Hepatic stellate cell (primary cell): ENCODE measurements around the gene AZU1.
A peak's percentile ranks its signal among the peaks of the same experiment; 100 is the strongest.

Experiments used
- DNase-seq: peaks from one replicate; pipeline ENCODE4 v3.0.0; 2011; ENCODE audit warnings: low spot score

AZU1 gene

DNA sequence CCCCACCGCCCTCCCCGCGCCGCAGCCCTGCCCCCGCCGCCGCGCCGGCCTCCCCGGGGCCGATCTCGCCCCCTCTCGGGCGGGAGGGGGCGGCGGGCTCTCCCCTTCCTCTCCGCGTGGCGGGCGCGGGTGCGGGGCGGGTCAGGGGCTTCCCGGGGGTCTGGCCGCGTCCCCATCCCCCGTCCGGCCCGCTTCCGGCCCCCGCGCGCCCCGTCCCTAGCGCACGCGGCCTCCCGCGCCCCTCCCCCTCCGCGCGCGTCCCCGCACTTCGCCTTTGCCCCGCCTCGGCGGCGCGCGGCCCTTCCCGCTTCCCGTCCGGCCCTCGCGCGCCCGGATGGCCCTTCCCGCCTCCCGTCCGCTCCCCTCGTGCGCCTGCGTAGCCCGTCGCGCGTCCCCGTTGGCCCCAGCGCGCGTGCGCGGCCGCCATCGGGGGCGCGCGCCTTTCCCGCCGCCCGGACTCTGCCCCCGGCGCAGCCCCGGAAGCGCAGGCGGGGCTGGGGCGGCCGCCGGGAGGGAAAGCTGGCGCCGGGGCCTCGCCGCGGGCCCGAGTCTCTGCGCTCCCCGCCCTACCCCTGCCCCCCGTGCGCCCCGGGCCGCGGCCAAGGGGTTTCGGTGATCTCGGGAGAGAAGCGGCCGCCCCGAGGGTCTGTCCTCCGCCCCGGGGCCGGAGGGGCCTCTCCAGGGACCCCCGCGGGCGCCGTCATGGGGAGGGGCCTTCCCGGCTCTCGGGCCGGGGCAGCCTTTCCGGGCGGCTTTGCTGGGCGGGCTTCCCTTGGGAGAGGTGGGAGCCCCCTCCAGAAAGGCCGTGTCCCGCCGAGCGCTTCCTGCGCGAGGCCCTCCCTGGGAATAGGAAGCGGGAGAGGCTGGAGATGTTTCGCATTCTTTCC is 29.9 kb upstream of the AZU1 start:
- peak; percentile 98 for DNase-seq

- no peak for DNase-seq
Measured at GRCh38 chr19:798415-799075, 29.1 kb upstream of the AZU1 start.

GRCh38 chr19:799076-799881 is 28.4 kb upstream of the AZU1 start:
- DNase-seq: no peak

- no peak for DNase-seq
Measured at GRCh38 chr19:800360-801029, 27.1 kb upstream of the AZU1 start.

GRCh38 chr19:801030-801860 is 26.4 kb upstream of the AZU1 start:
- no peak for DNase-seq

DNA sequence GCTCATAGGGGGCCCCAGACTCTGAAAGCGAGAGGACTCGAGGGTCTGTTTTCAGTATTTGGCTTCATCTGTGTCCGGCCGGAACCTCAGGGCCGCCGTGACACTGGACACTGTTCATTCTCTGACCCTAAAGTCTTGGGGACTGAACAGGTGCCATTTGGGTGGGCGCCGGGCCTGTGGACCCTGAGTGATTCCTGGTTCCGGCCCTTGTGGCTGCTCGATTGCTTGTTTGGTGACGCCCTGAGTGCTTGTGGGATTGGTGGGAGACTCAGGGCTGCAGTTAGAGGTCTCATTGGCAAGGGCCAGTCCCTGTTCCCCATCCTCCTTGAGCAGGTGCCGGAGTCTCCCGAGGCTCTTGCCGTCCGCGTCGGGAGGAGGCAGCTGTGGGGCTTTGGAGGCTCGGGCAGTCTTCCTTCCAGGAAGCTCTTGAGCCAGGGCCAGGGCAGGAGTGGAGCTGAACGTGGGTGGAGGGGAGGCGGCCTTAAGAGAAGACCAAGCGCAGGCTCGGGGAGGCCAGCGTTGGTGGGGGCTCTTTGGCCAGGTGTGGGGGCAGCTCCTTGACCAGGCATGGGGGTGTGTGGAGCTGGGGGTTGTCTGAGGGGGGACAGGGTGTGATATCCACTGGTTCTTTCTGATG is 25.7 kb upstream of the AZU1 start:
- no peak for DNase-seq

DNA sequence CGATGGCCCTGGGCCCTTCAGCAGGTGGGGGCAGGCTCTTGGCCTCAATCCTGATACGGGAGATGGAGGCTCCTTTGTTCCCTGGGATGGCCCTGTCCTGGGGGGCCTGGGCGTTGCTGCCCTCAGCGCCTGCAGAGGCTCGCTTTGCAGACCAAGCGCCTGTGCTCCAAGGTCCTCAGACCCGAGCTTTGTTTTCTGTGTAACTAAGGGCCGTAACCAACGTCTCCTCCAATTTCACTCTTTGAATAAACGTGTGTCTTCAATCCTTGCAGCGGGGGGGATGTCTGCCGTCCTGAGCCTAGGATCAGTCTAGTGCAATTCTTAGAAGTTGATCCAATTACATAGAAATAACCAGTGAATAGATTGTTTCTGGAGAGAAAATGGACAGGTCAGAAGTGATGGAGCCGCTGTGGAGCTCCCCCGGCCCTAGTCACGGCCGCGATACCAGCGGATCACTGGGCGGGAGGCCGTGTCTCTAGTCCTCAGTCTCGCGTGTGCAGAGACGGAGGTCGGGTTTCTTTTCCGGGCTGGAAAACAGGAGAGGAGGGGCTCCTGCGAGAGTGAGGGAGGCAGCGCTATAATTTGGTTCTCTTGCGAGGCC is 25.0 kb upstream of the AZU1 start:
- DNase-seq: no peak

- no peak for DNase-seq
Measured at GRCh38 chr19:803099-803561, 24.5 kb upstream of the AZU1 start.

- no peak for DNase-seq
Measured at GRCh38 chr19:803686-804418, 23.8 kb upstream of the AZU1 start.

GRCh38 chr19:804419-805165 is 23.0 kb upstream of the AZU1 start:
- DNase-seq: no peak

GRCh38 chr19:805166-805551 is 22.5 kb upstream of the AZU1 start:
- DNase-seq: no peak

DNA sequence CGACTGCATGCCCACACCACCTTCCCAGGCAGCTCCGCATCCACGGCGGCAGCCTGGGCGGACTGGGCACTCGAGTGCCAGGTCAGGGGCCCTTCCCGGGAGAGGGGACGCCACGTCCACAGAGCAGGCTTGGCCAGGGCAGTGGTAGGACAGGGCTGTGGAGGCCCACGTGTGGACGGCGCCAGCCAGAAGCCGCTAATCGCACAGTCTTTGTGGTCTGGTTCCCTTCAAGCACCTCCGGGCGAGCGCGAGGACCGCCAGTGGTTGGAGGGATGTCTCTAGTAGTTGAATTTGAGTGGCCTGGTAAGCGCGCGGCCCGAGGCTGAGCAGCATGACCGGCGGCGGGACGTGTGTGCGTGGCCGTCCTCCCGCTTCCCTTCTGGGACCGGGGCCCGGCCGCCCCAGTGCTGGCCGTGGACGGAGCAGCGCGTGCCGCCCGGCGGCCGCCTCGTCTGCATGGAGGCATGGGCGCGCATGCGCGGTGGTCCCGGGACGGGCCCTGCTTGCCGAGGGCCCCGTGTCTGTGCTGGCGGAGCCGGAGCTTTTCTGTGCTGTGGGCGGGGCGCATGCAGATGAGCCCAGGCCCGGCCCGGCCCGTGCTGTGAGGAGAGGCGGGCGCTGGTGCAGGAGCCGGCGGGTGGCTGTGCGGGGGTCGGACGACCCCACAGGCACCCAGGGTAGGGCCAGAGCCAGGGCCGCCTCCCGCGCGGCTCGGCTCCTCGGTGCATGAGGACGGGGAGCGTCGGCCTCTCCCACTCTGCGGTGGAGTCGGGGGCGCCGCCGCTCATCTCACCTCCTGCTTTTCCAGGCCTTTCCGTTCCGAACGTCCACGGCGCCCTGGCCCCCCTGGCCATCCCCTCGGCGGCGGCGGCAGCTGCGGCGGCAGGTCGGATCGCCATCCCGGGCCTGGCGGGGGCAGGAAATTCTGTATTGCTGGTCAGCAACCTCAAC is 21.8 kb upstream of the AZU1 start:
- no peak for DNase-seq

DNA sequence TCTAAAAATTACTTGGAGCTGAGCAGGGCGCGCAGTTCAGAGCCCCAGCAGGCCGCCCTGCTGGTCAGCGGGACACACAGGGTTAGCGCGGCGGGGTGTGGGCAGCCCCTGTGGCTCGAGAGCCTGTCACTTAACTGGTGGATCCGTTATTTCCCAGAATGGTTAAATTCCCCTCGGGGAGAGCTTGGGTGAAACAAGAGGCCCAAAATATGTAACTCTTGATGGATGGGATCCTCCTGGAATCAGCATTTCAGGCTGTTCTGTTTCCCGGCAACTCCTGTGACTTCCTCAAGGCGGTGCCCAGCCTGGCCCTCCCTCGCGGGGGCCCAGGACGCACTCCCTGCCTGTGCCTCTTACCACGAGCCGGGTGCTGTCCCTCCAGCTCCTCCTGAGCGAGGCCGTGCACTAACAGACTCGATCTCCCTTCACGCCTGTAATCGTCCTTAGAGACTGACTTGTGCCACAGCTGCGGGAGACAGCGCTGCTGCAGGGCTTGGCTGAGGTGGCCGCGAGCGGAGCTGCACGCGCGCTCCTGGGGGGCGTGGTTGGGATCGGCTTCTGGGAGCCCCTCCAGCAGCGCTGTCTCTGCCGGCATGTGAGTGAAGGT is 20.7 kb upstream of the AZU1 start:
- no peak for DNase-seq

- DNase-seq: no peak
Measured at GRCh38 chr19:807627-808422, 19.8 kb upstream of the AZU1 start.

GRCh38 chr19:808423-808775 is 19.2 kb upstream of the AZU1 start:
- no peak for DNase-seq

DNA sequence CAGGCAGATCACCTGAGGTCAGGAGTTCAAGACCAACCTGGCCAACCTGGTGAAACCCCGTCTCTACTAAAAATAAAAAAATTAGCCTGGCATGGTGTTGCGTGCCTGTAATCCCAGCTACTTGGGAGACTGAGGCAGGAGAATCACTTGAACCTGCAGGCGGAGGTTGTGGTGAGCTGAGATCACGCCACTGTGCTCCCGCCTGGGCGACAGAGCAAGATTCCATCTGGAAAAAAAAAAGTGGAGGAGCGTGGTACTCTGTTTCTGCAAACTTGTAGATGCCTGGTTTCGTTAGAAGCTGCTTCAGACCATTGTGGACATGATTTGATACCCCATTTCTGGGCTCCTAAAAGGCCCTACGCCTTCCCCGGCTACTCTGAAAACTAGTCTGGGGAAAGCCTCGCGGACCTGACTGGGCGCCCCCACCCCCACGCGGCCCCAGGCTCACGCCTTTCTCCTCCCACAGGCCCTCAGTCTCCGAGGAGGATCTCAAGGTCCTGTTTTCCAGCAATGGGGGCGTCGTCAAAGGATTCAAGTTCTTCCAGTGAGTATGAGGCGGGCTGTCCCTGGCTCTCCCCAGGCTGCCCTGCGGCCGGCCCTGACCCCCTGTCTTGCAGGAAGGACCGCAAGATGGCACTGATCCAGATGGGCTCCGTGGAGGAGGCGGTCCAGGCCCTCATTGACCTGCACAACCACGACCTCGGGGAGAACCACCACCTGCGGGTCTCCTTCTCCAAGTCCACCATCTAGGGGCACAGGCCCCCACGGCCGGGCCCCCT is 17.4 kb upstream of the AZU1 start:
- no peak for DNase-seq
